Cerebellar nuclear complex (tissue), 1 donor: ENCODE results near the gene LRRIQ1.

ENCODE experiments used
- DNase-seq, 2 experiments: peaks; one replicate each; lab custom pipeline; 2025; lab: John Stamatoyannopoulos, UW

Gene LRRIQ1

GRCh38 chr12:85060916-85061315, 24.8 kb downstream of the LRRIQ1 start:
- no peak for DNase-seq

GRCh38 chr12:85065837-85066482, 29.8 kb downstream of the LRRIQ1 start:
- no peak for DNase-seq

- no peak for DNase-seq
These were observed 36.7 kb downstream of the LRRIQ1 start for GRCh38 chr12:85072826-85073225.

DNA sequence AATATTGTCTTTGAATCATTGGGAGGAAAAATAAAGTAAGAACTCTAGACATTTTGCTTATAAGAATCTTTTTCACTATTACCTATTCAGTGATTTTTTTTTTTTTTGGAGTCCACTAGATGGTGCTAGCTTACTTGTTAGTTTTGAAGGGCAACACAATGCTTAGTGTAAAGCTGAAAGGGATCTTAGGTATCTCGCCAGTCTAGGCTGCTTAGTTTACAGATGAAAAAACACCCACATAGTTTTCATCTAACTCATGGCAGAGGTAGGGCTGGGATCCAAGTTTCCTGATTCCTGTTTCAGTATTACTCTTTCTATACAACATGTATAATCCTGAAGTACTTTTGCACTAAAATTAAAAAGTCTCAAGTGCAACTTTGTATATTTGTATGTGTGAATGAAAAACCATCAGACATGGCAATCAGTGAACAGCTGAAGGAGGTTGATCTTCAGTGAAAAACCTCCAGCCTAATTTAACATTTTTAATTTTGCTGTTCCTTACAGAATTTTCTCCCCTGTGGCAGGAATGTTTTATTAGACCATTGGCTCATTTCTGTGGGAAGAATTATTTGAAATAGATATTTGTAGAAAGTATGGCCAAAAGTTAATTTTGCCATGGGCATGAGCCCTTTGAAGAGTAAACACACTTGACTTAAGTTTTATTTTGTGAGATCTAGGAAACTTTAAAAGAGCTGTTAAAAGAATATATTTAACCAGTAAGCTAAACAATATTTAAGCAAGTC, 40.7 kb downstream of the LRRIQ1 start:
- DNase-seq = no peak

DNA sequence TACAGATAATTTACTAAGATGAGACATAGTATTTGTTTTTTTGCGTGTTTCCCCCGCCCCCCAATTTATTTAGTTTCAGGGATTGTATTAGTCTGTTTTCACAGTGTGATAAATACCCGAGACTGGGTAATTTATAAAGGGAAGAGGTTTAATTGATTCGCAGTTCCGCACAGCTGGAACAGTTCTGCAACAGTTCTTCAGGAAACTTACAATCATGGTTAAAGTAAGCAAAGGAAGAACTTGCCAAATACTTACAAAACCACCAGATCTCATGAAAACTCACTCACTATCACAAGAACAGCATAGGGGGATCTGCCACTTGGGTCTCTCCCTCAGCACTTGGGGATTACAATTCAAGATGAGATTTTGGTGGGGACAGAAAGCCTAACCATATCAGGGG, 48.9 kb downstream of the LRRIQ1 start:
- DNase-seq = no peak

GRCh38 chr12:85089792-85090191, 53.6 kb downstream of the LRRIQ1 start:
- no peak for DNase-seq

DNA sequence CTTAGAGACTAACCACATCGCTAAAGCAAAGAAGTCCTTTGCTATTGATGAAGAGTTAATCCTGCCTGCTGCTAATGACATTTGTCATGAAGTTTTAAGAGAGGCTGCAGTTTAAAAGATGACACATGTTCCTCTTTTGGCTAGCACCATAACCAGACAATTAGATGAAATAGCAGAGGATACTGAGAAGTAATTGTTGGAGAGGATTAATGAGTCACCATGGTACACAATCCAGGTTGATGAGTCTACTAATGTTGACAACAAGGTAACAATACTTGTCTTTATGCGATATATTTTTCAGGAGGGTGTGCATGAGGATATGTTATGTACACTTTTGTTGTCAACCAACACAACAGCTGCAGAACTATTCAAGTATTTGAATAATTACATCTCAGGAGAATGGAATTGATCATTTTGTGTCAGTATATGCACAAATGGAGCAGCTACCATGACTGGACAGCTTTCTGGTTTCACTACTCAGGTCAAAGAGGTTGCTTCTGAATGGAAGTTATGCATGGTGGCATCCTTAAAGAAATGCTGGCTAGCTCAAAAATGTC, 56.7 kb downstream of the LRRIQ1 start:
- DNase-seq = no peak

DNA sequence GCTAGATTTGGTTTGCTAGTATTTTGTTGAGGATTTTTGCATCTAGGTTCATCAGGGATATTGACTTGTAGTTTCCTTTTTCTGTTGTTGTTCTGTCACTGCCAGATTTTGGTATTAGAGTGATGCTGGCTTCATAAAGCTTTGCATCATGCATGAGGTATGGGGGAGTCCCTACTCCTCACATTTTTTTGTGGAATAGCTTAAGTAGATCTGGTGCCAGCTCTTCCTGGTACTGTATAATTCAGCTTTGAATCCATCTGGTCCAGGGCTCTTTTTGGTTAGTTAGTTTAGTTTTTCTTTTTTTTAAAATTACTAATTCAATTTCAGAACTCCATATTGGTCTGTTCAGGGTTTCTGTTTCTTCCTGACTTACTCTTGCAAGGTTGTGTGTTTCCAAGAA, 59.4 kb downstream of the LRRIQ1 start:
- DNase-seq = no peak

- DNase-seq = no peak
These were observed 94.5 kb downstream of the LRRIQ1 start for GRCh38 chr12:85130646-85131045.

DNA sequence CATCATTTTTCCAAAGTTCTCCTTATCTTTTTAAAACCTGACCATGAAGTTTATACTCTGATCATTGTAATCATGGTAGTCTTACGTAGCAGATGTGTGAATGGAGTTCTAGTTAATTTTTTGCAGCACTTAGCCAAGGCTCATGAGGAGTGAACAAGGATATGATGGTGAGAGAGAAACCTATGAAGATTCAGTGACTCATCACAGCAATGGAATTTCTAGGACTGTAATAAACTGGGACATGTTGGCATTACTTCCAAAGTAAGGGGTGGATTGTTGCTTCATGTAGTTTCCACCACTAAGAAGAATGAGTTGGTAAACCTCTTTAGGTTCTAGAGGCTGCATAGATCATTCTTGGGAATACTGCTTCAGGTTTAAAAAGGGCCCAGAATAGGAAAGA, 102.7 kb downstream of the LRRIQ1 start:
- no peak for DNase-seq

DNA sequence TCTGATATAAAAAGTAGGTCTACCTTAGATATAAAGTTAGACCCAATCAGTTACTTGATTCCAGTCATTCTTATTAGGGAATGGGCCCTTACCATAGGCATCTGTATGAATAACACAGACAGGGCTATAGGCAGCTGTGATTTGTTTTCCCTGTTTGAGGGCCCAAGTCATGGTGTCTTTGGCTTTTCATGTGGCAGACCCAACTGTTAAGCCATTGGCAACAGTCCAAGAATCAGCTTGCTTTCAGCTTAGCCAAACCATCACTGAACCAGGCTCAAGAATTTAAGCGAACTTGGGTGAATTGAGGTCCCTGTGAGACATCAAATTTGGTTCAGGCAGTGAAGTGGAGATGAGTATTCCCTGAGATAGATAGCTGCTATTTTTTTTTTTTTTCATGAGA, 111.2 kb downstream of the LRRIQ1 start:
- no peak for DNase-seq

DNA sequence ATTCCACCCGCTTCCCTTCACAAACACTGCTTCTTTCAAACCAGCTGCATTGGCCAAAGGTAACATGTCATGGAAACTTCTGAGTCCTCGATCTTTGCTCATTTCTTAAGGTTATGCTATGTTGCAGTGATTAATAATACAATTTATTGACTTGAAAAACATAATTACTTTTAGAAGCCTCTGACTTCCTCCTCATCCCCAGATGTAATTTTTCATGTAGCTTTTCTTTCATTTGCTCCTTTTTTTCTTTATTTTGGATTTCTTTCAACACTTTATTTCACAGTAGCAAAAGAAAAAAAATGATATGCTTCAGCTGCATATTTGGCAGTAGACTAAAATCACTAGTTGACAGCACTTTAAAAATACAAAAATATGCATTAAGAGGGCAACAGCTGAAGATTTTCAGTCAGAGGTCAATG, 116.2 kb downstream of the LRRIQ1 start:
- DNase-seq = no peak

- DNase-seq = no peak
These were observed 119.6 kb downstream of the LRRIQ1 start for GRCh38 chr12:85155791-85156190.

DNA sequence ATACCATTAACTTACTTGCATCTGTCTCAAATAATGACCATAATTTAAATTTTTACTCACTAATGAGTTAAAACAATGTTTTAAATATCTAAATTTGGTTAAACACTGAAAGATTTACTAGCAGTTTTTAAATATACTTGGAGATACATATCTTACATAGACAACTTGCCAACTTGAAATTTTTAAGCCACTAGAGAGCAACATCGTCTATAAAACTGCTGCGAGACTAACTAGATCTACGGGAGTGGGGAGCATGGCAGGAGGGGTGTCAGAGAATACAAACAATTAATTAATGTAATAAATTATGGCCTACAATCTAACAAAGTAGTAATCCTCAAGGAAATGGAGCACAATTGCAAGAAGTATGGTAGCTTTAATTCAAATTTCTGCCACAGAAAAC, 120.4 kb downstream of the LRRIQ1 start:
- DNase-seq = no peak

- DNase-seq = no peak
These were observed 121.0 kb downstream of the LRRIQ1 start for GRCh38 chr12:85157035-85157603.

DNA sequence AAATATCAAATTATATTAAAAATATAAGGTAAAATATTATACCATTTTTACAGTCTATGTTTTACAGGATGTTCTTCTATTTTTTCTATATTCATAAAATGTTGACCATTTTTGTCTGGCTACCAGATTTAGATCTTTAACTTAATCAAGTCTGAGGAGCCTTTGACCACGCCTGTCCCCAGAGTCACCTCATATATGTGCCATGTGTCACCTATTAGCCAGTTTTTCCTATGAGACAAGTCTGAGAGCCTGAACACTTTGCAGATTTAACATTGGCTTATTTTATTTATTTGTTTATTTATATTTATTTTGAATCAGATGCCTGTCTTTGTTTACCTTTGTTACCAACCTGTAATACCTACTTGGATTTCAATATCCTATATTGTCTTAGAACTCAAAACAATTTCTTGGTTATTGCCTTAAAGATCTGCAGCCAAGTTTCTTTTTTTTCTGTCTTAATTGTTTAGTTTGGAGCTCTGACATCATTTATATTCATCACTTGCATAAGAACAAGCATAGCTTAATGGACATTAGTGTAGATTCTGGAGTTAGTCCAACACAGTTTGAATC, 127.7 kb downstream of the LRRIQ1 start:
- DNase-seq = no peak

DNA sequence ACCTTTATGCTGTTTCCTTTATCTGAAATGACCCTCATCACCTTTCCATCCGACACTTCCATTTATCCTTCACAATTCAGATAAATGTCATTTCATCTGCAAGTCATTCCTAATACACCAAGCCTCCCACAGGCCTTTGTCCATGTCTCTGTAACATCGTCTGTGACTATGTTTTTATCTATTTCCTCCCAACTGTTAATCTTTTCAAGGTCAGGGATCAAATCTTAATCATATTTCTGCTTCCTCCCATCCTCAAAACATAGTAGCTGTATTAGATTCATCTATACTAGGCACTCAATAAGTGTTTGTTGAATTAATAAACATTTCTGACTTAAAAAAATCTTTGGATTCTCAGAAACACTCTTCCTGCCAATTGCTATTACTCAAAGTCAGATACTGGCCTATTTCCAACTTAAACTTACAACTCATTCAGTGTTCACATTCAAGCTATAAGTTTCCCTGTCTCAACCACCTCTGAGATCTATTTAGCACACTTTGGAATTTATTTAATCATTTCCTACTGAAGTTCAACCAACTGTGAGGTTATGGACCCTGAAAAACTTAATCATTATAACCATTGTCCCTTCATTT, 143.6 kb downstream of the LRRIQ1 start:
- no peak for DNase-seq

GRCh38 chr12:85182699-85183098, 146.5 kb downstream of the LRRIQ1 start:
- DNase-seq = no peak

DNA sequence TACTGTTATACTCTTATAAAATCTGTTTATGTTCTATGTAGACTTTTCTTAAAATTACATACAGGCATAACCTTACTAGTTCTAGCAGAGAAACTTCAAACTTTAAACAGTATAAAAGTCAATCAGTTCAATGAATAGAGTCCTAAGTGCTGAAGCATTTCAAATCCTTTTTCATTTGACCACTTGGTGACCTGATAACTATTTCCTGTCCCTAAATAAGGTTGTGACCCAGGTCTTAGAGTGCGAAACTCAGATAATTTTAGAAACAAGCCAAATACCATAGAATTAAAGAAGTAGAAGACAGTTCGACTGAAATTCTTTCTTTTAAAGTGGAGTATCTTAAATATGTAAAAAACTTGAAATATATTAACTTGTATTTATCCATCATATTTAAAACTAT, 147.7 kb downstream of the LRRIQ1 start:
- no peak for DNase-seq

DNA sequence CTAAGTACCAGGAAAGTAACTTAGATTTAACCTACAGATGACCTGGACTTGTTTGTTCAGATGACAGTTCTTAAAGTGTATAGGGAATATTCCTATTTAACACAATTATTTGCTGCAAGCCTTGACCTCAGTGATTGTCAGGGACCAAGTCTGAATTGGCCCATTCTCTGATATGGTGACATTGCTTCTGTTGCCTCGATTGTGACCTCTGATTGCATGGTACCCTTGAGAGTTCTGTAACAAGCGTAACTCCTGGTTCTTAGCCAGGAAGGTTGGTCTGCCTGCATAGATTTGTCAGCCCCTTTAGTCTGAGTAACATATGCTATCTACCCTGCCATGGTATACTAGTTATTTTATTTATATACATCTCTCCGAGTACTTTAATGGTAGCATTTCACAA, 150.1 kb downstream of the LRRIQ1 start:
- DNase-seq = no peak

DNA sequence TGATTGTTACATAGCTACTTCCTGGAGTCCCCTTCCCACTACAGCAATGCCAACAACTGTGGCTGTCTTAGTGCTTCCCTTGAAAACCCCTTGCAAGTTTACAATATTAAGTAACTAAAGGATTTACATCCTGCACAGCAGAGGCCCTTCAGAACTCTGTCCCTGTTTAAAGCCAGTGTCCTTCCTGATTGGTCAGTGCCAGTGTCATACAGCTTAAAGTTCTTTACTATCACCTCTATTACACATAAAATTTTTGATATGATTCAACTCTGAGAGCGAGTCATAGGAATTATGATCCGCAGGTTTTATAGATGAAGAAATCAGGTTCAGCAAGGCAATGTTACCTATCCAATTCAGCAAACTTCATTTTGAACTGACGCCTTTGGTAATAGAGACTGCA, 152.5 kb downstream of the LRRIQ1 start:
- no peak for DNase-seq

GRCh38 chr12:85190728-85191127, 154.6 kb downstream of the LRRIQ1 start:
- DNase-seq = no peak
